ENCODE results near the gene C11orf21.

Gene C11orf21

DNA sequence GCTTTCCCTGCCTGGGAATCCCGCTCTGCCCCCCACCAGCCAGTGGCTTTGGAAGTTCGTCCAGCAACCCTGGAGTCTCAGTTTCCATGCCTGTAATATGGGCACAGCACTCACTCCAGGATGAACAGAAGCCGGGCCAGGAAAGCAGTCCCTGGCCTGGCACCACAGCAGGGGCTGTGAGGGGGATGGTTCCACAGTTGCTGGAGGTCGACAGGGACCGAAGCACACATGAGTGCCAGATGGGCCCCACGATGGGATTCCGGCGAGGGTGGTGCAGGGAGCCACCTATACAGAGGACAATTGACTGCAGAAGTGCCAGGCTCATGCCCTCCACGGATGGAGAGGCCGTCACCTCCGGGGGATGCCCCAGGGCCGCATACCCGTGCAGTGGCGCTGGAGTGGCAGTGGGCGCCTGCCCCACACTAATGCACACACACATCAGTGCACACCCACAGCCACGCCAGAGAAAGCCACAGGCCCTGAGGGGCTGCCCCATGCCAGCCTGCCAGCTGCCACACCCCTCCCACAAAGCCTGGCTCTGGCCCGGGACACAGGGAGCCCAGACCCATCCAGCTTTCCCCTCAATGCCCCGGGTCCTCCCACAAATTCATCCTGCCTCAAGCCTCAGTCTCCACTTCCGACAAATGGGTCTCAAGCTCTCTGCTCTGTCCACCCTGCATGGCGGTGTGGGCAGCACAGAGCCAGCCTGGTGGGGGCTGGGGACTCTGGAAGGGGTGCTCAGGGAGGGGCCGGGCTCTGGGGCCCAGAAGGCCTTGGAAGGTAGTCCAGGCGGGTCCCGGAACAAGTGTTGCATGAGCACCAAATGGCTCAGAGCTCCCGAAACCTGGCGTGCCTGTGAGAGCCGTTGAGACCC lies 41.0 kb downstream of the C11orf21 start:
- no peak for DNase-seq (ENCODE audit: low read depth)

GRCh38 chr11:2259897-2260451 lies 41.7 kb downstream of the C11orf21 start:
- no peak for DNase-seq (ENCODE audit: low read depth)

- no peak for DNase-seq (ENCODE audit: low read depth)
Observed at GRCh38 chr11:2259466-2259830, 42.3 kb downstream of the C11orf21 start.

DNA sequence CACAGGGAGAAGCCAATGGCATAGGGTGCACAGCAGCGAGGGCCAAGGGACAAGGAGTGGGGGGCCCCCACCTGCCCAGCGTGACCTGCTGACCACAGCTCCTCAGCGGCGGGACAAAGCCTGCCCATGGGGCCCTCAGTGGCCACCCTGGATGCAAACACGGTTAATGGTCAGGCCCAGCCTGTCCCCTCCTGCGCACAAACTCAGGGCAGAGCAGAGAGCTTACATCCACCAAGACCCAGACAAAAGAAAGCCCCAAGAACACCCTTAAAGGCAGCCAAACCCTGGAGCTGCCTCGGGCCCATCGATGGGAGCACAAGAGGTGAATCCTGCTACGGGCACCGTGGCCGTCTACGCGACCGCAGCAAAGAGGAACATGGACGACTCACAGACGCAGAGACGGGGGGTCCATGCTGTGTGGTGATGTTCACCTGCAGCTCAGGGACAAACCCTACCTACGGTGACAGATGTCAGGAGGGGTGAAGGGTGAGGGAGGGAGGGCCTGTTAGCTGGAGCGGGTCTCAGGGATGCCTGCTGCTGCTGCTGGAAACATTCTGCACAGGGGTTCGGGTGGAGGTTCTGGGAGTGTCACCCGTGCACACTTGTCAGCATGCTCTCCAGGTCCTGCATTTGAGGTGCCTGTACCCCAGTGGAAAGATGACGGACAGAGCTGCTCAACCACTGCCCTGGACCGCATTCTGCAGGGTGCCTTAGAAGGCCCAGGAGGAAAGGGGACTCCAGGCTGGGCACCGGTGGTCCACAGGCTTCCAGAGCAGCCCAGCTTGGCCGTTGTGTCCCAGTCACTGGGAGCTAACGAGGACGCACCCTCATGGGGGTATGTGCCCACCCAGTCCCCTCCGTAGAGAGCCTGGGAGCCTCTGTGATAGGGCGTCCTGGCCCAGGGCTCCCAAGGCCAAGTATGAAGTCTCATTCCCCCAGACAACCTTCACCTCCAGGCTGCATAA lies 42.9 kb downstream of the C11orf21 start:
- no peak for DNase-seq (ENCODE audit: low read depth)

DNA sequence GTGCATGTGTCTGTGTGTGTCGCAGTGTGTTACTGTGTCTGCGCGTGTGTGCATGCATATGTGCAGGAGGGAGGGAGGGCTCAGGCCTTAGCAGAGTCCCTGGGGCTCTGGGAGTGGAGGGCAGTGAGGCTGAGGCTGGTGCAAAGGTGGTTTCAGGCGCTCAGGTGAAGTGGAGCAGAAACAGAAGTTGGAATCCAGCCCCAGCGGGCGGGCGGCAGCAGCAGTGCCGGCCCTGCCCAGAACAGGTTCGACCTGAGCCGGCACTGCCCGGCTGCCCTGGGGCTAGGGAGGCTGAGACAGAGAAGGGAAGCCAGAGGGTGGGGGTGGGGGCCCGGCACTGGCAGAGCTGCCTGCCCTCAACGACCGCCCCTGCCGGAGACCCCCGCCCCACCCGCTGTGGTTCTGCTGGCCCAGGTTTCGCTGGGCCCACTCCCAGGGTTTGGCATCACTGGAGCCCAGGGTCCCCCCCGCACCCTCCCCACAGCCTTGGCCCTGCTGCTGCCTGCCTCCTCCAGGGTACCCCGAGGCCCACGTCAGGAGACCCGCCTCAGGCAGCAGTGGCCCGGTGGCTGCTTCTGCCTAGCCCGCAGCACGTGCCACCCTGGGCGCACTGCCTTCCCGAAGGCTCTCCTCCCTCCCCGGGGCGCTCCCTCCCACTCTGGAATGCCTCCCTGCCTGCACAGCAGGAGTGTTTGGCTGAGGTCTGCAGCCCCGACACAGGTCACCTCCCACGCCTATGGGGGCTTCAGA lies 44.6 kb downstream of the C11orf21 start:
- DNase-seq (ENCODE audit: low read depth), result no peak

DNA sequence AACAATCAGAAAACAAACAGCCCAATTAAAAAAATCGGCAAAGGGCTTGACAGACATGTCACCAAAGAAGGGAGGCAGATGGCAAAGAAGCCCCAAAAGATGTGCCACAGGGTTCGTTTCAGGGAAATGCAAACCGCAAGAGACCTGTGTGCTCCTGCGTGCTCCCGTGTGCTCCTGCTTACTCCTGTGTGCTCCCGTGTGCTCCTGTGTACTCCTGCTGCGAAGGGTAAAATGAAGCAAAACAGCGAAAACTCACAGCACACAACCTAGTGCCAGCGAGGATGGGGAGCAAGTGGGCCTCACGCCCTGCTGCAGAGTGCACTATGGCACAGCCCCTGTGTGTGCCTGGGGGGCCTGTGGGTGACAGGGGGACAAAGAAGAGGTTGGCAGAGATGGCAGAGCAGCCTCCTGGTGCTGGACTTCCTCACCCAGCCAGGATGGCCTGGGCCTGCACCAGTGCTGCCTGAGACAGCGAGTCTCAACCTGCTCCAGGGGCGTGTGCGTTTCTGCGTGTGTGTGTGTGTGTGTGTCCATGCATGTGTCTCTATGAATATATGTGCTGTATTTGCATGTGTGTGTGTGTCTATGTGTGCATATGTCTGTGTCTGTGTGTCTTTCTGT lies 45.3 kb downstream of the C11orf21 start:
- DNase-seq (ENCODE audit: low read depth), result no peak

GRCh38 chr11:2252018-2252417 lies 49.7 kb downstream of the C11orf21 start:
- DNase-seq (ENCODE audit: low read depth), result no peak

GRCh38 chr11:2251138-2251537 lies 50.6 kb downstream of the C11orf21 start:
- DNase-seq (ENCODE audit: low read depth), result no peak

DNA sequence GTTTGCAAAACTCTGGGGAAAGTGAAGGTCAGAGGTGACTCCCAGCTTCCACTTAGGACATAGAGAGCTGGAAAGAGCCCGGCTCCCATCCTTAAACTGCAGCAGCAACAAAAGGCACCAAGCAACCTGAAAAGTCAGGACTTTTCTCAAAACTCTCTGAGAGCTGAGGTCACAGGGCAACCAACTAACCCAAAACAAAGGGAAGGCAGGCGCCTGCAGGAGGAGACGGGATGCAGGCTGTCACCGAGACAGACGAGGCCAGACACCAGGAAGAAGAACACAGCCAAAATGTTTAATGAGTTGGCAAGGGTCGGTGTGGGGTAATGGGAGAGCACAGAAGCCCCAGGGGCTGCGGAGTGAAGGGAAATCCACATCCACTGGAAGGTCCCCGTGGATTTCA lies 51.2 kb downstream of the C11orf21 start:
- DNase-seq (ENCODE audit: low read depth), result no peak

GRCh38 chr11:2250041-2250440 lies 51.7 kb downstream of the C11orf21 start:
- DNase-seq (ENCODE audit: low read depth), result no peak

DNA sequence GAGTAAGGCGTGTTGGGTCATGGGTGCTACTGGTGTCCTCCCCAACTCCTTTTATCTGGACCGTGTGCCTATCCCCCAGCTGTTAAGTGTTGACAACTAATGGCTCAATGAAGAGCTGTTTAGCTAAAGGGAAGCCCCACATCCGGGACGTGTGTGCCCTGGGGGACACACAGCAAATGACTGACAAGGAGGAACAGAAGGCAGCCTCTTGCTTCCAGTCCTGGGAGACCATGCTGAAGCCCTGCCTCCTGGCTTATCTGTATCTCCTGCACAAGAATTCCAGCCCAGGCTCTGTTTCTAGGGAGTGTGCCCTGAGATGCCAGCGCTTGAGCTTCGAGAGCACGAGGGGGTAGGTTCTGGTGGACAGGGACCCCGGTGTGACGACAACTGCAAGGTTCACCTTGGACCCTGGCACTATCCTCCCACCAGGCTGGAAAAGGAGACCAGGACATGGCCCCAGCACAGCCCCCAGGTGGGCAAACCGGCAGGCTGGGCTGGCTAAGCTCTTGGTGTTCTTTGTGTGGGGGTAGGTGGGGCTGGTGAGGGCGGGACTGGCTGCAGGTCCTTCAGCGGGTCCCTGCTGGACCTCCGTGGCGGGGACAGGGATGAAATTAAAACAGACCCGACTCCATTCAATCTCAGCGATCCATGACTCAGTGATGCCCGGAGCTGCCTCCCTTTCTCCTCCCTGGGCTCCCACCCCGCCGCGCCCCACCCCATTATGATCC lies 52.4 kb downstream of the C11orf21 start:
- DNase-seq (ENCODE audit: low read depth), result no peak

GRCh38 chr11:2248762-2249161 lies 53.0 kb downstream of the C11orf21 start:
- DNase-seq (ENCODE audit: low read depth), result no peak

GRCh38 chr11:2248242-2248641 lies 53.5 kb downstream of the C11orf21 start:
- no peak for DNase-seq (ENCODE audit: low read depth)

- DNase-seq (ENCODE audit: low read depth), result no peak
Observed at GRCh38 chr11:2247496-2247895, 54.2 kb downstream of the C11orf21 start.

All from activated T-helper 1 cell treated with Interleukin-2 at 50 U/mL for 16 hours (primary cell).